NCI-H1105 treated with DMSO at 0.1 percent for 48 hours (cell line): ENCODE data around the gene KRTAP15-1.

Source experiments
- DNase-seq: peaks from one replicate; lab custom pipeline; 2025; lab: John Stamatoyannopoulos, UW

The KRTAP15-1 gene

DNA sequence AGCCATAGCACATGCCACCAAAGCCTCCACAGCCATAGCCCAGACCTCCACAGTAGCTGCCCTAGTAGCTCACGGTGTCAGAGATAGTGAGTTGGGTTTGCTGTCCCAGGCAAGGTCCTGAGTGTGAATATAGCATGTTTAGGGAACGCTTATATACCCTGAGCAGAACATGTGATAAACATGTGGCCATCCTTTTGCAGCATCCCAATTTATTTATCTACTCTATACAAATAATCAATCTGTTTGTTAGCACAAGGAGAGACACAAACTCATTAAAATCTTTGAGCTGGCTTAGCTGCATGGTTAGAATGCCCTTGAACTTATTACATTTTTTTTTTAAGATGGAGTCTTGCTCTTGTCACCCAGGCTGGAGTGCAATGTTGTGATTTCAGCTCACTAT is 47.3 kb downstream of the KRTAP15-1 start, which contains the start of gene KRTAP19-2:
Gene KRTAP19-2, minus strand, starts transcription at position 101 of the 400 bp plus-strand sequence. Its CDS starts 88 bp downstream, at position 13.
- DNase-seq = no peak
